WTC11 (cell line): Measurements from ENCODE around the gene GRID2. TPM values are rescaled to one million over a fixed set of nuclear protein-coding genes. Genes with fewer than 3 reads are reported as not detected.
A peak's percentile ranks its signal among the peaks of the same experiment; 100 is the strongest.
"Not testable (repeated sequence)": the region's sequence is repeated elsewhere in the genome, so short reads cannot be mapped to it uniquely, and the experiment has no call there.

ENCODE experiments used
- ATAC-seq: fragments of 200-7000 bp; cut with Tn5 transposase; 2 replicates; pipeline ENCODE4 v1.10.0; 2021; ENCODE audit warnings: mild to moderate bottlenecking, moderate library complexity
- CTCF ChIA-PET: fragments of 300-600 bp; sonication (Branson Sonifier 250); formaldehyde crosslinking; loops from one replicate; lab custom pipeline; 2021; ENCODE audit warnings: antibody characterized with exemption; lab: Charles Lee
- POLR2A ChIA-PET: fragments of 350-600 bp; sonication (Branson Sonifier 250); formaldehyde crosslinking; loops from one replicate; lab custom pipeline; 2021; ENCODE audit warnings: antibody characterized with exemption; lab: Charles Lee
- DNase-seq: peaks from one replicate; pipeline ENCODE4 v3.0.0; 2021; ENCODE audit warnings: low spot score
- H3K27ac Mint-ChIP-seq: 2 replicates; pipeline ENCODE4 v1.8.0; 2021; ENCODE audit warnings: mixed read lengths
- H3K27me3 Mint-ChIP-seq: 2 replicates; pipeline ENCODE4 v1.8.0; 2021; ENCODE audit warnings: low read depth, mild to moderate bottlenecking, moderate library complexity, mixed read lengths
- H3K36me3 Mint-ChIP-seq: 2 replicates; pipeline ENCODE4 v1.8.0; 2021; ENCODE audit warnings: mixed read lengths
- H3K4me1 Mint-ChIP-seq: 2 replicates; pipeline ENCODE4 v1.8.0; 2022; ENCODE audit warnings: mixed read lengths
- H3K4me3 Mint-ChIP-seq: 2 replicates; pipeline ENCODE4 v1.8.0; 2021; ENCODE audit warnings: mild to moderate bottlenecking, moderate library complexity, mixed read lengths
- H3K9me3 Mint-ChIP-seq: 2 replicates; pipeline ENCODE4 v1.8.0; 2021; ENCODE audit warnings: mixed read lengths
- AFF4 ChIP-seq: sonication (generic); formaldehyde crosslinking; IDR thresholded peaks from 2 replicates; pipeline ENCODE4 v1.8.1; 2023; ENCODE audit warnings: mild to moderate bottlenecking, missing genetic modification reagents, borderline replicate concordance
- ARID4B ChIP-seq: sonication (generic); formaldehyde crosslinking; IDR thresholded peaks from 2 replicates; pipeline ENCODE4 v1.8.0; 2023; ENCODE audit warnings: missing genetic modification reagents, mild to moderate bottlenecking, borderline replicate concordance
- CREB1 ChIP-seq: sonication (generic); formaldehyde crosslinking; IDR thresholded peaks from 2 replicates; pipeline ENCODE4 v1.8.0; 2023; ENCODE audit warnings: mild to moderate bottlenecking, missing genetic modification reagents
- ETV6 ChIP-seq: sonication (generic); formaldehyde crosslinking; IDR thresholded peaks from 2 replicates; pipeline ENCODE4 v1.8.1; 2022; ENCODE audit warnings: mild to moderate bottlenecking, missing genetic modification reagents
- FOXK1 ChIP-seq: sonication (generic); formaldehyde crosslinking; IDR thresholded peaks from 2 replicates; pipeline ENCODE4 v1.8.0; 2022; ENCODE audit warnings: mild to moderate bottlenecking, moderate library complexity, missing genetic modification reagents
- FOXP4 ChIP-seq: sonication (generic); formaldehyde crosslinking; IDR thresholded peaks from 2 replicates; pipeline ENCODE4 v1.8.0; 2022; ENCODE audit warnings: mild to moderate bottlenecking, missing genetic modification reagents
- IRF2 ChIP-seq: sonication (generic); formaldehyde crosslinking; IDR thresholded peaks from 2 replicates; pipeline ENCODE4 v1.8.0; 2022; ENCODE audit warnings: low read depth, missing genetic modification reagents, borderline replicate concordance
- MAX ChIP-seq: sonication (generic); formaldehyde crosslinking; IDR thresholded peaks from 2 replicates; pipeline ENCODE4 v1.8.0; 2022; ENCODE audit warnings: mild to moderate bottlenecking, missing genetic modification reagents
- PRRX2 ChIP-seq: fragments of 250-450 bp; sonication (Bioruptor Pico); IDR thresholded peaks from 2 replicates; pipeline ENCODE4 v1.8.0; 2021; ENCODE audit warnings: mild to moderate bottlenecking
- SP1 ChIP-seq: sonication (generic); formaldehyde crosslinking; conservative IDR thresholded peaks from 2 replicates; pipeline ENCODE4 v1.8.1; 2022; ENCODE audit warnings: missing genetic modification reagents
- TEAD1 ChIP-seq: sonication (generic); formaldehyde crosslinking; IDR thresholded peaks from 2 replicates; pipeline ENCODE4 v1.8.0; 2022; ENCODE audit warnings: mild to moderate bottlenecking, missing genetic modification reagents
- TEAD4 ChIP-seq: sonication (generic); formaldehyde crosslinking; IDR thresholded peaks from 2 replicates; pipeline ENCODE4 v1.8.0; 2022; ENCODE audit warnings: mild to moderate bottlenecking, missing genetic modification reagents
- ZNF138 ChIP-seq: sonication (generic); formaldehyde crosslinking; conservative IDR thresholded peaks from 2 replicates; pipeline ENCODE4 v1.8.1; 2022; ENCODE audit warnings: mild to moderate bottlenecking, moderate library complexity, missing genetic modification reagents
- ZNF425 ChIP-seq: fragments of 250-450 bp; sonication (Bioruptor Pico); conservative IDR thresholded peaks from 2 replicates; pipeline ENCODE4 v1.9.0; 2021; ENCODE audit warnings: mild to moderate bottlenecking
- total RNA-seq: library from RNA; stranded (reverse); gene quantifications from 3 replicates; pipeline ENCODE4 v1.2.3, GENCODE V29; 2021

Gene GRID2
- total RNA-seq, 1 experiment from 2014 or later = 26.8 TPM

- Mint-ChIP-seq H3K27ac (peak overlapping the region; percentile 99), H3K4me3 (no peak overlapping the region), H3K27me3 (peaks cover 3% of the 10 kb centered on the region; the same call in 1 of the 2 replicates), H3K36me3 (peaks cover 9% of the 10 kb centered on the region), H3K9me3 (no peaks in the 10 kb centered on the region), H3K4me1 (peaks cover 46% of the 10 kb centered on the region)
- POLR2A ChIA-PET = no interaction called here
- TF ChIP-seq ZNF425 = peak; percentile 58; the same call in 1 of the 2 replicates
- 0 out of 2 replicates have a peak, but pooled peaks have one; percentile 8 for TF ChIP-seq TEAD4
- 0 out of 2 replicates have a peak, but pooled peaks have one; percentile 35 for TF ChIP-seq AFF4
- TF ChIP-seq ETV6 = no peak
- TF ChIP-seq PRRX2 = 0 out of 2 replicates have a peak, but pooled peaks have one; percentile 4
- TF ChIP-seq IRF2 (CRISPR knock-in tag) = no peak
- ATAC-seq (peak; percentile 94), DNase-seq (no peak)
- CTCF ChIA-PET = interaction anchor here (1.0 kb wide), 1 partner anchor 32 kb away, joined by 5 read pairs; the partner anchor contains the start of gene GRID2
Observed at GRCh38 chr4:92270908-92271307, 32.9 kb upstream of the GRID2 start.

- H3K27me3 Mint-ChIP-seq, H3K4me3 Mint-ChIP-seq, H3K36me3 Mint-ChIP-seq, DNase-seq, CTCF ChIA-PET, H3K9me3 Mint-ChIP-seq: not testable (repeated sequence)
- peak; percentile 16 for ATAC-seq
- H3K4me1 Mint-ChIP-seq = peaks cover 45% of the 10 kb centered on the region
- H3K27ac Mint-ChIP-seq = peak overlapping the region; percentile 99
- TF ChIP-seq FOXP4 (CRISPR knock-in tag) (0 out of 2 replicates have a peak, but pooled peaks have one; percentile 32), FOXK1 (CRISPR knock-in tag) (peak; percentile 62; the same call in 1 of the 2 replicates), ETV6 (0 out of 2 replicates have a peak, but pooled peaks have one; percentile 49), TEAD1 (CRISPR knock-in tag) (peak; percentile 79; the same call in 1 of the 2 replicates)
- POLR2A ChIA-PET = interaction anchor here (0.5 kb wide), 1 partner anchor 92 kb away, joined by 5 read pairs; no protein-coding TSS in a partner anchor
Observed at GRCh38 chr4:92271551-92271950, 32.2 kb upstream of the GRID2 start.

GRCh38 chr4:92277057-92277881 is 26.5 kb upstream of the GRID2 start:
- ATAC-seq = peak; percentile 94
- peak overlapping the region; percentile 99 for H3K27ac Mint-ChIP-seq
- peaks cover 13% of the 10 kb centered on the region for H3K36me3 Mint-ChIP-seq
- H3K4me1 Mint-ChIP-seq = peaks cover 33% of the 10 kb centered on the region
- H3K4me3 Mint-ChIP-seq = peak overlapping the region; percentile 98
- POLR2A ChIA-PET = interaction anchor here (0.7 to 1.0 kb wide), 2 partner anchors 87 to 203 kb away, joined by 5 read pairs; no protein-coding TSS in a partner anchor
- DNase-seq, H3K9me3 Mint-ChIP-seq, H3K27me3 Mint-ChIP-seq, CTCF ChIA-PET: not testable (repeated sequence)
- TF ChIP-seq SP1 (CRISPR knock-in tag) (peak; percentile 37; the same call in 1 of the 2 replicates), MAX (CRISPR knock-in tag) (peak; percentile 22; the same call in 1 of the 2 replicates), CREB1 (CRISPR knock-in tag) (peak; percentile 31; the same call in 1 of the 2 replicates), ARID4B (peak; percentile 18; the same call in 1 of the 2 replicates), ZNF138 (0 out of 2 replicates have a peak, but pooled peaks have one; percentile 43)
